SK-N-SH (cell line): ENCODE data around the gene MEG3.

Experiments
- CTCF ChIP-seq: fragments of 200-600 bp; sonication (generic); IDR thresholded peaks from 2 replicates; pipeline ENCODE4 v1.6.1; 2017; ENCODE audit warnings: antibody characterized with exemption, mild to moderate bottlenecking, moderate library complexity
- JUND ChIP-seq: IDR thresholded peaks from 2 replicates; pipeline ENCODE4 v1.4.0; 2012
- REST ChIP-seq: IDR thresholded peaks from 2 replicates; pipeline ENCODE4 v1.6.1; 2012; ENCODE audit warnings: mild to moderate bottlenecking, low read depth, low read length, moderate library complexity
- SMC3 ChIP-seq: IDR thresholded peaks from 2 replicates; pipeline ENCODE4 v1.6.1; 2012; ENCODE audit warnings: low read depth, low read length, improper control_type of control experiment
- TF ChIP-seq, protein P1 (sequence below): IDR thresholded peaks from 2 replicates; pipeline ENCODE4 v1.4.0; 2012; ENCODE audit warnings: low read depth, borderline replicate concordance

DNA sequence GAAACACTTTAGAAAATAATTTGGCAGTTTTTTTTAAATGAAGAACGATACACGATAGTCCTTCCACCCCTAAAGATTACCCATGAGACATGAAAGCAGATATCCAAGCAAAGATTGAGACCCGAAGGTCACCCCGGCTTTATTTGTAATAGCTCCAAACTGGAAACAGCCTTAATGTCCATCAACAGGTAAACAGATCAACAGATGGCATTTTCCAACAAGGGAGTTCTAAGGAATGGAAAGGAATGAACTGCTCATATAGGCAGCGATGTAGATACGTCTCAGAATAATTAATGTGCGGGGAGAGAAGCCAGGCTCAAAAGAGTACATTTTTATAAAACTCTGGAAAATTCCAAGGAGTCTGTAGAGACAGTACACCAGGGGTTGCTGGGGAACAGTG is 23.7 kb upstream of the MEG3 start:
- TF ChIP-seq SMC3: no peak
- no peak for TF ChIP-seq CTCF
- TF ChIP-seq, protein P1, sequence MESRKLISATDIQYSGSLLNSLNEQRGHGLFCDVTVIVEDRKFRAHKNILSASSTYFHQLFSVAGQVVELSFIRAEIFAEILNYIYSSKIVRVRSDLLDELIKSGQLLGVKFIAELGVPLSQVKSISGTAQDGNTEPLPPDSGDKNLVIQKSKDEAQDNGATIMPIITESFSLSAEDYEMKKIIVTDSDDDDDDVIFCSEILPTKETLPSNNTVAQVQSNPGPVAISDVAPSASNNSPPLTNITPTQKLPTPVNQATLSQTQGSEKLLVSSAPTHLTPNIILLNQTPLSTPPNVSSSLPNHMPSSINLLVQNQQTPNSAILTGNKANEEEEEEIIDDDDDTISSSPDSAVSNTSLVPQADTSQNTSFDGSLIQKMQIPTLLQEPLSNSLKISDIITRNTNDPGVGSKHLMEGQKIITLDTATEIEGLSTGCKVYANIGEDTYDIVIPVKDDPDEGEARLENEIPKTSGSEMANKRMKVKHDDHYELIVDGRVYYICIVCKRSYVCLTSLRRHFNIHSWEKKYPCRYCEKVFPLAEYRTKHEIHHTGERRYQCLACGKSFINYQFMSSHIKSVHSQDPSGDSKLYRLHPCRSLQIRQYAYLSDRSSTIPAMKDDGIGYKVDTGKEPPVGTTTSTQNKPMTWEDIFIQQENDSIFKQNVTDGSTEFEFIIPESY: no peak
- TF ChIP-seq REST: no peak
- TF ChIP-seq JUND: no peak
